RWPE1 (cell line): ENCODE measurements around the gene TBC1D10A.

Source experiments
- CTCF ChIA-PET: fragments of 350-600 bp; sonication (Branson Sonifier 250); formaldehyde crosslinking; extraction: SDS; loops from one replicate; lab custom pipeline; 2021; lab: Yijun Ruan, JAX
- POLR2A ChIA-PET: fragments of 400-600 bp; formaldehyde crosslinking; extraction: SDS; loops from one replicate; lab custom pipeline; 2020; ENCODE audit warnings: antibody characterized with exemption; ENCODE audit not compliant: low non-redundant PET; lab: Yijun Ruan, JAX
- DNase-seq: peaks from one replicate; pipeline ENCODE4 v3.0.0; 2012; ENCODE audit warnings: low spot score
- H3K27ac ChIP-seq: fragments of 450-650 bp; 2 replicates; pipeline ENCODE4 v1.5.1; 2017
- CTCF ChIP-seq: fragments of 450-650 bp; conservative IDR thresholded peaks from 2 replicates; pipeline ENCODE4 v1.5.1; 2017; ENCODE audit warnings: low read depth, mild to moderate bottlenecking

Gene TBC1D10A

GRCh38 chr22:30293026-30293425, 33.7 kb downstream of the TBC1D10A start:
- H3K27ac ChIP-seq: peak overlapping the region; percentile 95
- ChIA-PET POLR2A (no interaction called here), CTCF (no interaction called here)
- no peak for TF ChIP-seq CTCF
- DNase-seq: no peak

- POLR2A ChIA-PET: no interaction called here
- DNase-seq: no peak
- peak overlapping the region; percentile 95 for H3K27ac ChIP-seq
- no peak for TF ChIP-seq CTCF
- CTCF ChIA-PET: interaction anchor here (0.6 kb wide), 1 partner anchor 666 kb away, joined by 4 read pairs; no protein-coding TSS in a partner anchor
Observed at GRCh38 chr22:30292069-30292970, 34.4 kb downstream of the TBC1D10A start.

GRCh38 chr22:30291058-30291892, 35.5 kb downstream of the TBC1D10A start:
- TF ChIP-seq CTCF: no peak
- peak; percentile 64 for DNase-seq
- peak overlapping the region; percentile 95 for H3K27ac ChIP-seq
- ChIA-PET POLR2A (no interaction called here), CTCF (interaction anchor here (1.2 kb wide), 1 partner anchor 96 kb away, joined by 4 read pairs; no protein-coding TSS in a partner anchor)

- DNase-seq: peak; percentile 57
- POLR2A ChIA-PET: no interaction called here
- H3K27ac ChIP-seq: peak overlapping the region; percentile 95
- TF ChIP-seq CTCF: no peak
- CTCF ChIA-PET: interaction anchor here (0.6 to 1.3 kb wide), 3 partner anchors 63 to 97 kb away, joined by 3 to 4 read pairs (median 3); partner anchors contain the start of gene RNF215
Observed at GRCh38 chr22:30290342-30291057, 36.2 kb downstream of the TBC1D10A start.

GRCh38 chr22:30289980-30290313, 36.8 kb downstream of the TBC1D10A start:
- no peak for TF ChIP-seq CTCF
- CTCF ChIA-PET: interaction anchor here (0.6 to 1.3 kb wide), 3 partner anchors 27 to 97 kb away, joined by 3 read pairs; partner anchors contain the start of gene RNF215
- POLR2A ChIA-PET: no interaction called here
- no peak for DNase-seq
- peak overlapping the region; percentile 95 for H3K27ac ChIP-seq
